ENCODE results near the gene TRAP1.
A peak's percentile ranks its signal among the peaks of the same experiment; 100 is the strongest.

The TRAP1 gene

GRCh38 chr16:3654249-3654991, 62.9 kb downstream of the TRAP1 start, which contains the start of gene DNASE1:
TSS of gene DNASE1 (plus strand) at chr16:3654691. CDS start at chr16:3655374, 683 bp downstream.
- Histone ChIP-seq H3K4me3 (ENCODE audit: low read depth in 1 of 2, low read length in 1 of 2) (no peak within 1 kb of the TSS), H3K36me3 (peaks cover 87% of the 10 kb centered on the region), H3K27me3 (no peaks in the 10 kb centered on the region), H3K9me3 (no peaks in the 10 kb centered on the region), H3K27ac (no peak within 1 kb of the TSS), H3K4me1 (ENCODE audit: control insufficient read depth in 1 of 2, insufficient read depth in 1 of 2, low read depth in 1 of 2, low read length in 1 of 2) (no peaks in the 10 kb centered on the region)
- peak; percentile 56 for TF ChIP-seq CTCF (IDR thresholded peaks at IDR 0.05)

GRCh38 chr16:3652373-3653195, 64.7 kb downstream of the TRAP1 start:
- TF ChIP-seq CTCF (IDR thresholded peaks at IDR 0.05) = no peak
- no peaks in the 10 kb centered on the region for H3K9me3 ChIP-seq
- no peak overlapping the region for H3K27ac ChIP-seq
- H3K36me3 ChIP-seq = peaks cover 81% of the 10 kb centered on the region
- no peaks in the 10 kb centered on the region for H3K4me1 ChIP-seq (ENCODE audit: control insufficient read depth in 1 of 2, insufficient read depth in 1 of 2, low read depth in 1 of 2, low read length in 1 of 2)
- no peak overlapping the region for H3K4me3 ChIP-seq (ENCODE audit: low read depth in 1 of 2, low read length in 1 of 2)
- no peaks in the 10 kb centered on the region for H3K27me3 ChIP-seq

- TF ChIP-seq CTCF (IDR thresholded peaks at IDR 0.05) = no peak
- Histone ChIP-seq H3K36me3 (peaks cover 78% of the 10 kb centered on the region), H3K9me3 (no peaks in the 10 kb centered on the region), H3K27ac (no peak overlapping the region), H3K4me1 (ENCODE audit: control insufficient read depth in 1 of 2, insufficient read depth in 1 of 2, low read depth in 1 of 2, low read length in 1 of 2) (no peaks in the 10 kb centered on the region), H3K4me3 (ENCODE audit: low read depth in 1 of 2, low read length in 1 of 2) (no peak overlapping the region), H3K27me3 (no peaks in the 10 kb centered on the region)
Observed at GRCh38 chr16:3651461-3652372, 65.6 kb downstream of the TRAP1 start.

- no peaks in the 10 kb centered on the region for H3K9me3 ChIP-seq
- no peak for TF ChIP-seq CTCF (IDR thresholded peaks at IDR 0.05)
- peaks cover 78% of the 10 kb centered on the region for H3K36me3 ChIP-seq
- H3K27me3 ChIP-seq = no peaks in the 10 kb centered on the region
- no peak overlapping the region for H3K27ac ChIP-seq
- no peaks in the 10 kb centered on the region for H3K4me1 ChIP-seq (ENCODE audit: control insufficient read depth in 1 of 2, insufficient read depth in 1 of 2, low read depth in 1 of 2, low read length in 1 of 2)
- no peak overlapping the region for H3K4me3 ChIP-seq (ENCODE audit: low read depth in 1 of 2, low read length in 1 of 2)
Observed at GRCh38 chr16:3650631-3651265, 66.6 kb downstream of the TRAP1 start.

Measured in neutrophil (primary cell).